AG04450 (cell line): ENCODE measurements around the gene SUSD3. TPM values are rescaled to one million over a fixed set of nuclear protein-coding genes. Genes with fewer than 3 reads are reported as not detected.

Experiments
- CTCF ChIA-PET: fragments of 300-600, 350-600 bp; formaldehyde crosslinking; extraction: SDS; loops from one replicate; lab custom pipeline; 2022; ENCODE audit warnings: antibody characterized with exemption, inconsistent platforms; lab: Charles Lee
- POLR2A ChIA-PET: fragments of 350-600 bp; formaldehyde crosslinking; extraction: SDS; loops from one replicate; lab custom pipeline; 2021; ENCODE audit warnings: antibody characterized with exemption, inconsistent platforms; lab: Yijun Ruan, JAX
- DNase-seq: peaks from one replicate; pipeline ENCODE4 v3.0.0-alpha.2; 2011; ENCODE audit warnings: low read depth, low spot score
- H3K27ac ChIP-seq: one replicate; pipeline ENCODE4 v1.5.1; 2012; ENCODE audit warnings: low read depth, low read length, control low read depth
- H3K27me3 ChIP-seq: one replicate; pipeline ENCODE4 v1.6.0; 2012; ENCODE audit warnings: low read length; ENCODE audit not compliant: control insufficient read depth, insufficient read depth
- H3K4me3 ChIP-seq: 2 replicates; pipeline ENCODE4 v1.5.1; 2011; ENCODE audit warnings: mild to moderate bottlenecking, low read depth, low read length, control low read depth
- H3K9me3 ChIP-seq: 2 replicates; pipeline ENCODE4 v1.5.1; 2012; ENCODE audit warnings: low read length; ENCODE audit not compliant: control insufficient read depth, insufficient read depth
- polyA plus RNA-seq: library from polyadenylated mRNA; depleted of rRNA; stranded (reverse); fragments of >200 nt; gene quantifications from 2 replicates; pipeline ENCODE4 v1.2.3, GENCODE V29; 2011
- TF ChIP-seq, protein P1 (sequence below): IDR thresholded peaks from 2 replicates; pipeline ENCODE4 v1.5.1; 2011; ENCODE audit warnings: low read depth, low read length, control low read depth, inconsistent platforms

SUSD3 gene
- polyA plus RNA-seq, 1 experiment, result 1.4 TPM

DNA sequence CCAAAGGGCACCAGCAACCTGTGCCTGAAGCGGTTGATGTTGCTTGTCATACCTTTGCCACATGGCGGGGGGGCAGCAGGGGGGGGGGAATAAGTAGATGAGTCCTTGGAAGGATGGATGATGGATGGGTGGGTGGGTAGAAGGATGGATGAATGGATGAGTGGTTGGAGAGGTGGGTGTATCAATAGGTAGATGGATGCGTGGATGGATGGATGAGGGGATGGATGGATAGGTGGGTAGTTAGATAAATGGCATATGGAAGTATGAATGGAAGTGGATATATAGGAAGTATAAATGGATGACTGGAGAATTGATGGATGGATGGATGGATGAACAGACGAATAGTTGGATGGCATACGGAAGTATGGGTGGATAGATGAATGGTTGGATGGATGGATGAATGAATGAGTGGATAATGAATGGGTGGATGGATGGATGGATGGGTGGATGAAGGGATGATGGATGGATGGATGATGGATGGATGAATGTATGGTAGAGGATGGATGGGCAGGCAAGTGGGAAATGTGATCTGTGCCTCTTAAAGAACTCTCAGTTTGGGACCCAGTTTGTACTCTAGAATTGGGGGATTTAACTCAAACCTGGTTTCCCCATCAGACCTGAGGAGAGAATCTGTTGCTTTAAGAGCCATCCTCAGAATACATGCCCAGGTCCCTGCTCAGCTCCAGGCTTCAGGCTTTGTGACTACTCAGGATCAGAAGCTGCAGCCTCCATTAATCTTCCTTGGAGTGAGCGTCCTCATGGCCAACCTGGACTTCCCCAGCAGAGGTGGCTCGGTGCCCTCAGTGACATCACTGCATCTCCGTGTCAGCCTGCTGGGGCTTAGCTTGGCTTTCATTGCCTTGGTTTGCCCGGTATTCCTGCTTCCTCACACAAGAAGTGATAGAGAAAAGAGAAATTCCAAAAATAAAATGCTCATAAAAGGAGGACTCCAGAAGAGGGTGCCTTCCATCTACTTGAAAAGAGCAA is 27.6 kb upstream of the SUSD3 start:
- no peaks in the 10 kb centered on the region for H3K9me3 ChIP-seq
- no peak overlapping the region for H3K4me3 ChIP-seq
- ChIA-PET POLR2A (no interaction called here), CTCF (no interaction called here)
- peaks cover 16% of the 10 kb centered on the region for H3K27me3 ChIP-seq
- no peak for DNase-seq
- peak overlapping the region; percentile 2 for H3K27ac ChIP-seq
- TF ChIP-seq, protein P1, sequence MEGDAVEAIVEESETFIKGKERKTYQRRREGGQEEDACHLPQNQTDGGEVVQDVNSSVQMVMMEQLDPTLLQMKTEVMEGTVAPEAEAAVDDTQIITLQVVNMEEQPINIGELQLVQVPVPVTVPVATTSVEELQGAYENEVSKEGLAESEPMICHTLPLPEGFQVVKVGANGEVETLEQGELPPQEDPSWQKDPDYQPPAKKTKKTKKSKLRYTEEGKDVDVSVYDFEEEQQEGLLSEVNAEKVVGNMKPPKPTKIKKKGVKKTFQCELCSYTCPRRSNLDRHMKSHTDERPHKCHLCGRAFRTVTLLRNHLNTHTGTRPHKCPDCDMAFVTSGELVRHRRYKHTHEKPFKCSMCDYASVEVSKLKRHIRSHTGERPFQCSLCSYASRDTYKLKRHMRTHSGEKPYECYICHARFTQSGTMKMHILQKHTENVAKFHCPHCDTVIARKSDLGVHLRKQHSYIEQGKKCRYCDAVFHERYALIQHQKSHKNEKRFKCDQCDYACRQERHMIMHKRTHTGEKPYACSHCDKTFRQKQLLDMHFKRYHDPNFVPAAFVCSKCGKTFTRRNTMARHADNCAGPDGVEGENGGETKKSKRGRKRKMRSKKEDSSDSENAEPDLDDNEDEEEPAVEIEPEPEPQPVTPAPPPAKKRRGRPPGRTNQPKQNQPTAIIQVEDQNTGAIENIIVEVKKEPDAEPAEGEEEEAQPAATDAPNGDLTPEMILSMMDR, result no peak

DNA sequence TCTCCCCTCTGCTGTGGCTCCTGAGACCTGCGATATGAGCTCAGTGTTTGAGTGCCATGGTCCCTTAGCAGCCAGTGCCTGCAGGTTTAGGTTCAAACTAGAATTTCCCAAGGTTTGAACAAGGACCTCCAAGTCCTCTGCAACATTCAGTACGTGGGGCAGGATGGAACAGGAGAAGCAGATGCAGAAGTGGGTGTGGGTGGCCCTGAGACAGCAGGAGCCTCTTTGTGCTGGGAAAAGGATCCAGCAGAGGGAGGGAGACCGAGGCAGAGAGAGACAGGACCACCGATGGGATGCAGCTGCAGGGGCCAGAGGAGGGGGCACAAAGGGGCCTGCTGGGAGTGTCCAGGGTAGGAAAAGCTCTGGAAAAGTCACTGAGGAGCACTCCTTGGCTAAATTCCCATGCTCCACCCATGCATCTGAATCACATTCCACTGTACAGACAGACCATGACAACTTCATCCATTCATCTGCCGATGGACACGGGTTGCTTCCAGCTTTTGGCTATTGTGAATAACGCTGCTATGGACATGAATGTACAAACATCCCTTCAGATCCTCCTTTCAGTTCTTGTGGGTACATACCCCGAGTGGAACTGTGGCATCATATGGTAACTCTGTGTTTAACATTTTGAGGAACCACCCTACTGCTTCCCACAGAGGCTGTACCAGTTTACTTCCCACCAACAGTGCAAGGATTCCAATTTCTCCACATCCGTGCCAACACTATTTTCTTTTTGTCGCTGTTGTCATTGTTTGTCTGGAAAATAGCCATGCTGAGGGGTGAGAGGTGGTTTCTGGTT is 26.7 kb upstream of the SUSD3 start:
- ChIA-PET POLR2A (no interaction called here), CTCF (no interaction called here)
- H3K4me3 ChIP-seq, result no peak overlapping the region
- peak overlapping the region; percentile 2 for H3K27ac ChIP-seq
- peaks cover 14% of the 10 kb centered on the region for H3K27me3 ChIP-seq
- DNase-seq, result no peak
- no peaks in the 10 kb centered on the region for H3K9me3 ChIP-seq
- TF ChIP-seq, protein P1, result no peak

DNA sequence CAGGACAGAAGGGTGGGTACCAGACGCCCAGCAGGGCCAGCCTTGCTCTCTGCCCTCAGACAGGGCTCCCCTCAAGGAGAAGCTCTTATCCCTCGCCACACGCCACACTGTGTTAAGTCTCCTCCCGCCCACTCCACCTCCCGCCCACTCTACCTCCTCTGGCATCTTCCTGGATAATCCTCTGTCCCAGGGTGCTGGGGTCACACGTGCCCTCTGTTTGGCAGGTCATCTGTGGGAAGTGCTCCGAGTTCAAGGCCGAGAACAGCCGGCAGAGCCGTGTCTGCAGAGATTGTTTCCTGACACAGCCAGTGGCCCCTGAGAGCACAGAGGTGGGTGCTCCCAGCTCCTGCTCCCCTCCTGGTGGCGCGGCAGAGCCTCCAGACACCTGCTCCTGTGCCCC is 26.0 kb upstream of the SUSD3 start:
- Histone ChIP-seq H3K27ac (no peak overlapping the region), H3K4me3 (no peak overlapping the region), H3K9me3 (no peaks in the 10 kb centered on the region), H3K27me3 (peaks cover 14% of the 10 kb centered on the region)
- TF ChIP-seq, protein P1, result no peak
- ChIA-PET POLR2A (no interaction called here), CTCF (no interaction called here)
- DNase-seq, result no peak

DNA sequence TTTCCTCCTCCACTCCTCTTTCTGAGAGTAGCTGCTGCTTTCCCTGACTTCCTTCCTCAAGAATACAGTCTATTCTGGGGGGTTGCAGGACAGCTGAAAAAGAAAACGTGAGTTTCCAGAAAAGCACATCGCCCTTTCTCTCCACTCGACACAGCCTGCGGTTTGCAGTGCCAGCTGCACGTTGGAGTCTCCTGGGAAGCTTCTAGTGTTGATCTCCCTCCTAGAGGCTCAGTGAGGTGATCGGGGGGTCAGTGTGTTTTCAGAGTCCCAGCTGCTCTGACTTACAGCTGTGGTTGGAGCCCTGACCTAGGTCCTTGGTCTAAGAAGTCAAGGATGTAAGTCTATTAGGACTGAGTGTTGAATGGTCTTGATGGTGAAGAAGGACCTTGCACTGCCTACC is 25.0 kb upstream of the SUSD3 start:
- H3K27ac ChIP-seq, result no peak overlapping the region
- TF ChIP-seq, protein P1, result no peak
- DNase-seq, result no peak
- ChIA-PET POLR2A (interaction anchor here (0.5 kb wide), 1 partner anchor 9 kb away, joined by 5 read pairs; no protein-coding TSS in a partner anchor), CTCF (no interaction called here)
- no peaks in the 10 kb centered on the region for H3K9me3 ChIP-seq
- no peak overlapping the region for H3K4me3 ChIP-seq
- H3K27me3 ChIP-seq, result peaks cover 13% of the 10 kb centered on the region
